ENCODE data around the gene NCKIPSD. TPM values are rescaled to one million over a fixed set of nuclear protein-coding genes. Genes with fewer than 3 reads are reported as not detected.

NCKIPSD gene
- total RNA-seq, 1 donor from 2014 or later = 24.7 TPM

GRCh38 chr3:48700731-48701405 is 15.2 kb upstream of the NCKIPSD start:
- H3K36me3 Mint-ChIP-seq (ENCODE audit: low read depth) = peaks cover 14% of the 10 kb centered on the region
- peaks cover 39% of the 10 kb centered on the region for H3K4me1 Mint-ChIP-seq (ENCODE audit: low read depth)

GRCh38 chr3:48698891-48699290 is 13.2 kb upstream of the NCKIPSD start:
- peaks cover 20% of the 10 kb centered on the region for H3K36me3 Mint-ChIP-seq (ENCODE audit: low read depth)
- TF ChIP-seq, protein P1, sequence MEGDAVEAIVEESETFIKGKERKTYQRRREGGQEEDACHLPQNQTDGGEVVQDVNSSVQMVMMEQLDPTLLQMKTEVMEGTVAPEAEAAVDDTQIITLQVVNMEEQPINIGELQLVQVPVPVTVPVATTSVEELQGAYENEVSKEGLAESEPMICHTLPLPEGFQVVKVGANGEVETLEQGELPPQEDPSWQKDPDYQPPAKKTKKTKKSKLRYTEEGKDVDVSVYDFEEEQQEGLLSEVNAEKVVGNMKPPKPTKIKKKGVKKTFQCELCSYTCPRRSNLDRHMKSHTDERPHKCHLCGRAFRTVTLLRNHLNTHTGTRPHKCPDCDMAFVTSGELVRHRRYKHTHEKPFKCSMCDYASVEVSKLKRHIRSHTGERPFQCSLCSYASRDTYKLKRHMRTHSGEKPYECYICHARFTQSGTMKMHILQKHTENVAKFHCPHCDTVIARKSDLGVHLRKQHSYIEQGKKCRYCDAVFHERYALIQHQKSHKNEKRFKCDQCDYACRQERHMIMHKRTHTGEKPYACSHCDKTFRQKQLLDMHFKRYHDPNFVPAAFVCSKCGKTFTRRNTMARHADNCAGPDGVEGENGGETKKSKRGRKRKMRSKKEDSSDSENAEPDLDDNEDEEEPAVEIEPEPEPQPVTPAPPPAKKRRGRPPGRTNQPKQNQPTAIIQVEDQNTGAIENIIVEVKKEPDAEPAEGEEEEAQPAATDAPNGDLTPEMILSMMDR (IDR thresholded peaks at IDR 0.05) = no peak
- H3K4me1 Mint-ChIP-seq (ENCODE audit: low read depth) = peaks cover 51% of the 10 kb centered on the region
- DNase-seq (ENCODE audit: low spot score) = no peak
- H3K27me3 Mint-ChIP-seq (ENCODE audit: low read depth) = no peaks in the 10 kb centered on the region
- H3K9me3 Mint-ChIP-seq (ENCODE audit: low read depth) = no peaks in the 10 kb centered on the region
- no peak overlapping the region for H3K4me3 Mint-ChIP-seq (ENCODE audit: unreplicated experiment)
- H3K27ac Mint-ChIP-seq (ENCODE audit: unreplicated experiment) = no peak overlapping the region

More at GRCh38 chr3:48700731-48701405, 15.2 kb upstream of the NCKIPSD start:
- Mint-ChIP-seq H3K27me3 (ENCODE audit: low read depth) (no peaks in the 10 kb centered on the region), H3K27ac (ENCODE audit: unreplicated experiment) (no peak overlapping the region), H3K4me3 (ENCODE audit: unreplicated experiment) (no peak overlapping the region), H3K9me3 (ENCODE audit: low read depth) (no peaks in the 10 kb centered on the region)
- TF ChIP-seq, protein P1 (IDR thresholded peaks at IDR 0.05) = no peak
- no peak for DNase-seq (ENCODE audit: low spot score)

DNA sequence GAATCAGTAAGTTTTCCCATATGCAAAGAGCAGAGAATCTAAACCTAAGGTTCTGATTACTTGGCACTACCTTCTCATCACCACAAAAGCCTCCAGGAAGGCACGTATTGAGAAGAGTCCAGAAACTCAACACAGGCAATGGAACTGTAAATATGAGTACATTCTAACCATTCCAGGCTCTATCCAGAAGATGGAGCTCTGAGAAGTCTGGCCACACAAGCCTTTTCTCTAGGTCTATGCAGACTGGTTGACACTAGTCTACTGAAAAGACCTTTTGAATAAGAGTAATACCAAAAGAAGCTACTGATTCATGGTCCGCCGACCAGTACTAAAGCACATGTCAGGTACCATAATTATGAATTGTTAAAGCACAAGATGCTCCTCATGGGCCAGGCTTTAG is 12.2 kb upstream of the NCKIPSD start:
- TF ChIP-seq, protein P1 (IDR thresholded peaks at IDR 0.05) = peak; percentile 40
- DNase-seq (ENCODE audit: low spot score) = no peak
- H3K27me3 Mint-ChIP-seq (ENCODE audit: low read depth) = no peaks in the 10 kb centered on the region
- no peak overlapping the region for H3K27ac Mint-ChIP-seq (ENCODE audit: unreplicated experiment)
- H3K4me1 Mint-ChIP-seq (ENCODE audit: low read depth) = peaks cover 58% of the 10 kb centered on the region
- no peak overlapping the region for H3K4me3 Mint-ChIP-seq (ENCODE audit: unreplicated experiment)
- H3K9me3 Mint-ChIP-seq (ENCODE audit: low read depth) = no peaks in the 10 kb centered on the region
- peaks cover 24% of the 10 kb centered on the region for H3K36me3 Mint-ChIP-seq (ENCODE audit: low read depth)

GRCh38 chr3:48696601-48697000 is 10.9 kb upstream of the NCKIPSD start:
- H3K4me1 Mint-ChIP-seq (ENCODE audit: low read depth) = peaks cover 56% of the 10 kb centered on the region
- H3K27me3 Mint-ChIP-seq (ENCODE audit: low read depth) = no peaks in the 10 kb centered on the region
- H3K27ac Mint-ChIP-seq (ENCODE audit: unreplicated experiment) = peak overlapping the region; percentile 59
- H3K4me3 Mint-ChIP-seq (ENCODE audit: unreplicated experiment) = no peak overlapping the region
- TF ChIP-seq, protein P1 (IDR thresholded peaks at IDR 0.05) = no peak
- H3K36me3 Mint-ChIP-seq (ENCODE audit: low read depth) = peaks cover 27% of the 10 kb centered on the region
- no peaks in the 10 kb centered on the region for H3K9me3 Mint-ChIP-seq (ENCODE audit: low read depth)
- DNase-seq (ENCODE audit: low spot score) = no peak

DNA sequence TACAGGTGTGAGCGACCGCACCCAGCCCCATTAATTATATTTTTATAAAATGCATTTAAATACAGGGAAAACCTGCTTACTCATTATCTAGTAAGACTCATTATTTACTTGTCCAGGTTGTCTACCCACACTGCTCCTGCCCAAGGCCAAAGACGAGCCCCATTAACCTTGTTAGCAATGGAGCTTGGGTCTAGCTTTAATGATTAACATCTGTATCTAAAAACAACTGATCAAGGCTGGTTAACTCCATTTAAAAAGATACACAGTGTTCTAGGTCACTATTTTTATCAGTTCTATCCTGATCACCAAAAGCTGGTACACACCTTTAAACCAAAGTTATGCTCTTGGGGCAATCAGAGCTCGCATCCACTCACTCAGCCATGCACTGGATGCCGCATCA is 10.4 kb upstream of the NCKIPSD start:
- Mint-ChIP-seq H3K36me3 (ENCODE audit: low read depth) (peaks cover 30% of the 10 kb centered on the region), H3K4me1 (ENCODE audit: low read depth) (peaks cover 58% of the 10 kb centered on the region), H3K27me3 (ENCODE audit: low read depth) (no peaks in the 10 kb centered on the region), H3K4me3 (ENCODE audit: unreplicated experiment) (no peak overlapping the region), H3K27ac (ENCODE audit: unreplicated experiment) (peak overlapping the region; percentile 59), H3K9me3 (ENCODE audit: low read depth) (no peaks in the 10 kb centered on the region)
- TF ChIP-seq, protein P1 (IDR thresholded peaks at IDR 0.05) = no peak
- no peak for DNase-seq (ENCODE audit: low spot score)

All from chondrocyte (in vitro differentiated cells).